K562 (cell line): ENCODE data around the gene FRMPD2. TPM values are rescaled to one million over a fixed set of nuclear protein-coding genes. Genes with fewer than 3 reads are reported as not detected.

ENCODE experiments used
- ATAC-seq: fragments of 200-7000 bp; cut with Tn5 transposase; 3 replicates; pipeline ENCODE4 v1.9.1; 2020; ENCODE audit warnings: moderate library complexity
- BruUV-seq: library from RNA; stranded (reverse); fragments of 400-500 nt; replicated peaks from 2 replicates; lab custom pipeline; 2021; lab: Mats Ljungman, UMichigan
- CTCF ChIA-PET: fragments of 300-600 bp; formaldehyde crosslinking; extraction: SDS; loops from one replicate; lab custom pipeline; 2021; ENCODE audit warnings: low intra/inter-chr PET ratio; lab: Yijun Ruan, JAX
- POLR2A ChIA-PET: fragments of 300-600, 350-650 bp; sonication (Branson Sonifier 250); formaldehyde crosslinking; extraction: SDS; loops from one replicate; lab custom pipeline; 2021; ENCODE audit warnings: antibody characterized with exemption, inconsistent platforms; lab: Yijun Ruan, JAX
- DNase-seq, 4 experiments: peaks; one replicate each; pipeline versions ENCODE4 v3.0.0 to v3.0.0-alpha.2; 2011 to 2018; ENCODE audit warnings: low spot score in 3 of 4, mixed read lengths in 3 of 4; ENCODE audit errors: extremely low read depth in 1 of 4
- FAIRE-seq: peaks from 2 replicates; lab custom pipeline; 2011; peaks lifted over from hg19 to GRCh38; lab: Jason Lieb, UNC
- H2AFZ ChIP-seq: 2 replicates; pipeline ENCODE4 v1.6.0; 2011; ENCODE audit warnings: low read depth, low read length, control low read depth, inconsistent platforms
- H3K27ac ChIP-seq: fragments of 200-600 bp; 3 replicates; pipeline ENCODE4 v1.8.0; 2011; ENCODE audit warnings: low read depth, mild to moderate bottlenecking, control low read depth, inconsistent platforms, low read length, moderate library complexity, mixed read lengths; ENCODE audit errors: extremely low read depth
- H3K27me3 ChIP-seq, 2 experiments: fragments of 300-600 bp in 1 of 2; 2 replicates in 1 of 2; 3 replicates in 1 of 2; pipeline versions ENCODE4 v1.6.0 to v1.8.0; 2011; ENCODE audit warnings: inconsistent platforms in 2 of 2, low read length in 2 of 2, mild to moderate bottlenecking in 1 of 2, mixed read lengths in 1 of 2, moderate library complexity in 1 of 2; ENCODE audit not compliant: control insufficient read depth in 2 of 2, insufficient read depth in 2 of 2
- H3K36me3 ChIP-seq: fragments of 300-600 bp; 3 replicates; pipeline ENCODE4 v1.8.0; 2011; ENCODE audit warnings: mild to moderate bottlenecking, low read length, inconsistent platforms; ENCODE audit not compliant: control insufficient read depth, insufficient read depth
- H3K4me1 ChIP-seq, 2 experiments: fragments of 200-600 bp in 1 of 2; replicated peaks in 1 of 2; 2 replicates in 1 of 2; 3 replicates in 1 of 2; pipeline versions ENCODE4 v1.5.1 to v1.8.0; 2011; ENCODE audit warnings: inconsistent platforms in 2 of 2, low read length in 2 of 2, mild to moderate bottlenecking in 1 of 2, mixed read lengths in 1 of 2, moderate library complexity in 1 of 2; ENCODE audit not compliant: control insufficient read depth in 2 of 2, insufficient read depth in 2 of 2
- H3K4me2 ChIP-seq: 2 replicates; pipeline ENCODE4 v1.6.1; 2011; ENCODE audit warnings: low read length, control low read depth, inconsistent platforms, mixed read lengths; ENCODE audit not compliant: insufficient read depth
- H3K4me3 ChIP-seq: fragments of 200-600 bp; sonication (generic), shearing (Covaris generic); 2 replicates; pipeline ENCODE4 v1.5.1; 2016; ENCODE audit warnings: control low read depth, inconsistent platforms
- H3K79me2 ChIP-seq: fragments of 200-600 bp; 3 replicates; pipeline ENCODE4 v1.8.0; 2011; ENCODE audit warnings: low read length, inconsistent platforms; ENCODE audit not compliant: control insufficient read depth, insufficient read depth
- H3K9ac ChIP-seq, 2 experiments: 2 replicates each; pipeline versions ENCODE4 v1.6.0 to v1.6.1; 2011; ENCODE audit warnings: low read depth in 2 of 2, low read length in 2 of 2, control low read depth in 1 of 2, inconsistent platforms in 1 of 2, mild to moderate bottlenecking in 1 of 2, mixed read lengths in 1 of 2; ENCODE audit not compliant: insufficient read depth in 1 of 2
- H3K9me1 ChIP-seq: one replicate; pipeline ENCODE4 v1.6.0; 2011; ENCODE audit warnings: inconsistent platforms, mild to moderate bottlenecking, low read length, moderate library complexity; ENCODE audit not compliant: control insufficient read depth, insufficient read depth
- H3K9me3 ChIP-seq: replicated peaks from 2 replicates; pipeline ENCODE4 v1.5.1; 2011; ENCODE audit warnings: low read depth, low read length, inconsistent platforms; ENCODE audit not compliant: control insufficient read depth, insufficient read depth
- H4K20me1 ChIP-seq: replicated peaks from 2 replicates; pipeline ENCODE4 v1.6.1; 2011; ENCODE audit warnings: low read length, inconsistent platforms, mixed read lengths; ENCODE audit not compliant: control insufficient read depth, insufficient read depth
- BCOR ChIP-seq: fragments of 450-650 bp; IDR thresholded peaks from 2 replicates; pipeline ENCODE4 v1.6.1; 2016
- BRD4 ChIP-seq: fragments of 200-600 bp; sonication (generic); IDR thresholded peaks from 2 replicates; pipeline ENCODE4 v1.6.1; 2017; ENCODE audit warnings: inconsistent platforms
- RBM25 ChIP-seq: fragments of 200-400 bp; formaldehyde crosslinking; IDR thresholded peaks from 2 replicates; pipeline ENCODE4 v1.6.1; 2018; ENCODE audit warnings: low read length, low read depth, moderate library complexity; ENCODE audit not compliant: severe bottlenecking
- SRSF9 ChIP-seq: fragments of 200-400 bp; formaldehyde crosslinking; IDR thresholded peaks from 2 replicates; pipeline ENCODE4 v1.6.1; 2017; ENCODE audit warnings: low read depth, low read length, borderline replicate concordance
- TEAD4 ChIP-seq, 2 experiments: sonication (generic) in 1 of 2; formaldehyde crosslinking in 1 of 2; IDR thresholded peaks; 2 replicates each; pipeline versions ENCODE4 v1.6.1 to v1.8.0; 2012 to 2022; ENCODE audit warnings: borderline replicate concordance in 1 of 2, inconsistent platforms in 1 of 2, low read length in 1 of 2, mild to moderate bottlenecking in 1 of 2, missing genetic modification reagents in 1 of 2
- ZFP36 ChIP-seq: fragments of 150-350 bp; IDR thresholded peaks from 2 replicates; pipeline ENCODE4 v1.6.1; 2018; ENCODE audit warnings: low read length, low read depth; ENCODE audit not compliant: partially characterized antibody
- WGBS: fragments of 100-300 bp; shearing (Covaris generic); methylation state at CpG from one replicate; pipeline ENCODE4 v1.1.6; 2016; ENCODE audit warnings: low coverage, mixed read lengths; ENCODE audit not compliant: insufficient coverage; ENCODE audit errors: missing lambda C conversion rate; 5-methylcytosine and 5-hydroxymethylcytosine counted together
- in situ Hi-C: fragments of 300-500 bp; cut with MboI; formaldehyde crosslinking; loops from 4 replicates; pipeline ENCODE4 v1.15.0; 2018; ENCODE audit warnings: inconsistent platforms, mixed read lengths
- intact Hi-C: fragments of 100-400 bp; cut with micrococcal nuclease; formaldehyde crosslinking; loops from 2 replicates; pipeline ENCODE4 v1.14.2; 2022
- polyA plus RNA-seq, 8 experiments: library from polyadenylated mRNA; depleted of rRNA in 4 of 8; stranded (reverse) in 5 of 8; unstranded in 3 of 8; fragments of >200 nt; fragmentation: Nextera tagmentation in 2 of 8; fragmentation: Illumina TruSeq in 1 of 8; extraction: Ambion mirVana in 2 of 8; extraction: Trizol in 1 of 8; gene quantifications; 2 replicates each; pipeline versions ENCODE4 v1.2.1 to v1.2.3, GENCODE V29; 2011 to 2014; ENCODE audit warnings: inconsistent platforms in 1 of 8, missing spikeins in 1 of 8
- total RNA-seq, 7 experiments: library from RNA; depleted of rRNA in 6 of 7; stranded (reverse); fragments of >200 nt in 6 of 7; fragmentation: Illumina TruSeq in 2 of 7; extraction: Trizol in 2 of 7; gene quantifications; 2 replicates each; pipeline versions ENCODE4 v1.2.1 to v1.2.3, GENCODE V29; 2011 to 2021; ENCODE audit warnings: low replicate concordance in 1 of 7

Gene FRMPD2
- total and polyA plus RNA-seq, 9 of the 15 experiments (the other 6 are each of a cell fraction or from before 2014, with no cell fraction given) = 0.12 to 0.95 (median 0.33) TPM

DNA sequence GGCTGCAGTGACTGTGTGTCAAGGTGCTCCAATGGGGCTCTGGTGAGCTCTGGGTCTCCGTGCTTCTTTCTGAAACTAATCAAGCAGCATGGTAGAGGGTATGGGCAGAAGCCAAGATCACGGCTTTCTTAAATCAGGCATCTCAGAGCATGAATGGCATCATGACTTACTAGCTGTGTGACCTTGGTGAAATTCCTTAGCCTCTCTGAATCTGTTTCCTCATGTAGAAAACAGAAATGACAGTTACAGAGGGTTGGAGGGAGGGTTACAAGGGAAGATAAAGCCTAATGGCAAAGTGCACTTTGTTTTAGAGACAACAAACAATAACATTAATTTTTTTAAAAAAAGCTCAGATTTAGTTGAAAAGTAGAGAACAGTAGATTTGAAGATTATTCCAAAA, 34.9 kb downstream of the FRMPD2 start:
- H3K36me3 ChIP-seq = no peaks in the 10 kb centered on the region
- 0% methylated on average over 2 of the region's 2 CpGs for WGBS
- no peak overlapping the region for H3K4me3 ChIP-seq
- ATAC-seq (no peak), DNase-seq (no peak), FAIRE-seq (peak; percentile 29)
- no peak overlapping the region for H3K9ac ChIP-seq
- H3K4me1 ChIP-seq = no peaks in the 10 kb centered on the region
- in situ Hi-C loops (no loop called here), intact Hi-C loops (no loop called here)
- POLR2A ChIA-PET = interaction anchor here (1.1 to 1.3 kb wide), 2 partner anchors 10 to 11 kb away, joined by 3 read pairs; no protein-coding TSS in a partner anchor
- peak; percentile 67; the same call in 1 of the 2 replicates for TF ChIP-seq BCOR
- no peak for TF ChIP-seq BRD4
- peak; percentile 67 for TF ChIP-seq RBM25
- TF ChIP-seq ZFP36 = peak; percentile 62
- no peak for TF ChIP-seq SRSF9
- TF ChIP-seq TEAD4 (IDR thresholded peaks at IDR 0.05; ENCODE audit: low read length) = no peak
- TF ChIP-seq TEAD4 (CRISPR knock-in tag; IDR thresholded peaks at IDR 0.05; ENCODE audit: borderline replicate concordance) = no peak
- CTCF ChIA-PET = no interaction called here
- H3K79me2 ChIP-seq = no peaks in the 10 kb centered on the region
- no peaks in the 10 kb centered on the region for H3K9me1 ChIP-seq
- H4K20me1 ChIP-seq = 0 out of 2 replicates have a peak, but pooled peaks cover 6% of the 10 kb centered on the region
- H3K9me3 ChIP-seq = no peaks in the 10 kb centered on the region
- H3K4me2 ChIP-seq = no peak overlapping the region
- peaks cover 29 to 63% of the 10 kb centered on the region in 2 experiments for H3K27me3 ChIP-seq
- H3K27ac ChIP-seq = no peak overlapping the region
- no TSS peak for BruUV-seq
- no peak overlapping the region for H2AFZ ChIP-seq
